Measurements from ENCODE around the gene RAC2.
"Not testable (repeated sequence)": the region's sequence is repeated elsewhere in the genome, so short reads cannot be mapped to it uniquely, and the experiment has no call there.

Gene RAC2

GRCh38 chr22:37202716-37203115 is 41.4 kb downstream of the RAC2 start:
- H2AFZ ChIP-seq (ENCODE audit: low read depth, low read length), result no peak overlapping the region
- no peaks in the 10 kb centered on the region for H3K9me3 ChIP-seq (ENCODE audit: control insufficient read depth, low read length)
- H2BK15ac ChIP-seq (ENCODE audit: low read depth, poor library complexity, severe bottlenecking), result no peak overlapping the region
- H3K18ac ChIP-seq (ENCODE audit: low read depth in 1 of 2, low read length in 2 of 2), result no peak overlapping the region
- H3K79me1 ChIP-seq (replicated peaks; ENCODE audit: low read length, poor library complexity, severe bottlenecking), result peaks cover 2% of the 10 kb centered on the region
- no peak overlapping the region for H2BK120ac ChIP-seq (ENCODE audit: low read depth, low read length)
- H4K8ac ChIP-seq (ENCODE audit: low read length), result no peak overlapping the region
- no peak overlapping the region for H4K91ac ChIP-seq (ENCODE audit: low read length)
- no peak overlapping the region for H3K4me3 ChIP-seq (ENCODE audit: insufficient read depth in 1 of 2, low read depth in 1 of 2, low read length in 2 of 2)
- 89% methylated on average over 9 of the region's 10 CpGs for WGBS
- DNase-seq, result no peak
- H3K4me1 ChIP-seq (ENCODE audit: control insufficient read depth, insufficient read depth, low read depth, low read length), result peaks cover 20% of the 10 kb centered on the region
- H2BK12ac ChIP-seq (ENCODE audit: low read length in 2 of 2), result no peak overlapping the region
- H3K27me3 ChIP-seq (ENCODE audit: control insufficient read depth in 1 of 2, insufficient read depth in 1 of 2, low read length in 2 of 2), result peaks cover 0 to 5% of the 10 kb centered on the region in 2 experiments
- no peak overlapping the region for H3K14ac ChIP-seq (ENCODE audit: low read length in 2 of 2)
- H3K27ac ChIP-seq (ENCODE audit: low read length, poor library complexity, severe bottlenecking), result no peak overlapping the region
- no peak overlapping the region for H3K9ac ChIP-seq (ENCODE audit: low read length)
- no peak overlapping the region for H2BK5ac ChIP-seq (ENCODE audit: low read depth, low read length, poor library complexity, severe bottlenecking)
- no peak overlapping the region for H3K23ac ChIP-seq (ENCODE audit: low read length in 2 of 2)
- H2AK5ac ChIP-seq (ENCODE audit: low read length, severe bottlenecking), result no peak overlapping the region
- H3K4me2 ChIP-seq (ENCODE audit: low read length, poor library complexity, severe bottlenecking), result no peak overlapping the region
- no peaks in the 10 kb centered on the region for H3K36me3 ChIP-seq (ENCODE audit: control insufficient read depth in 1 of 2, insufficient read depth in 2 of 2, low read depth in 1 of 2, low read length in 2 of 2)
- H3K4ac ChIP-seq (ENCODE audit: low read depth in 1 of 2, low read length in 2 of 2), result no peak overlapping the region

- Histone ChIP-seq H4K8ac (ENCODE audit: low read length) (no peak overlapping the region), H3K9ac (ENCODE audit: low read length) (no peak overlapping the region), H2AK5ac (ENCODE audit: low read length, severe bottlenecking) (no peak overlapping the region), H3K14ac (ENCODE audit: low read length in 2 of 2) (no peak overlapping the region), H3K27me3 (ENCODE audit: control insufficient read depth in 1 of 2, insufficient read depth in 1 of 2, low read length in 2 of 2) (no peaks in the 10 kb centered on the region), H2BK12ac (ENCODE audit: low read length in 2 of 2) (no peak overlapping the region), H3K4ac (ENCODE audit: low read depth in 1 of 2, low read length in 2 of 2) (no peak overlapping the region), H2BK120ac (ENCODE audit: low read depth, low read length) (no peak overlapping the region), H2AFZ (ENCODE audit: low read depth, low read length) (no peak overlapping the region), H3K36me3 (ENCODE audit: control insufficient read depth in 1 of 2, insufficient read depth in 2 of 2, low read depth in 1 of 2, low read length in 2 of 2) (no peaks in the 10 kb centered on the region), H2BK15ac (ENCODE audit: low read depth, poor library complexity, severe bottlenecking) (no peak overlapping the region), H3K4me3 (ENCODE audit: insufficient read depth in 1 of 2, low read depth in 1 of 2, low read length in 2 of 2) (no peak overlapping the region), H3K18ac (ENCODE audit: low read depth in 1 of 2, low read length in 2 of 2) (no peak overlapping the region), H3K27ac (ENCODE audit: low read length, poor library complexity, severe bottlenecking) (no peak overlapping the region), H3K23ac (ENCODE audit: low read length in 2 of 2) (no peak overlapping the region), H3K4me1 (ENCODE audit: control insufficient read depth, insufficient read depth, low read depth, low read length) (peaks cover 24% of the 10 kb centered on the region), H3K9me3 (ENCODE audit: control insufficient read depth, low read length) (no peaks in the 10 kb centered on the region), H3K79me1 (replicated peaks; ENCODE audit: low read length, poor library complexity, severe bottlenecking) (peaks cover 2% of the 10 kb centered on the region), H4K91ac (ENCODE audit: low read length) (no peak overlapping the region), H2BK5ac (ENCODE audit: low read depth, low read length, poor library complexity, severe bottlenecking) (no peak overlapping the region), H3K4me2 (ENCODE audit: low read length, poor library complexity, severe bottlenecking) (no peak overlapping the region)
- no peak for DNase-seq
- 73% methylated on average over 5 of the region's 5 CpGs for WGBS
These were observed 42.0 kb downstream of the RAC2 start for GRCh38 chr22:37202001-37202555.

- H2BK12ac ChIP-seq (ENCODE audit: low read length in 2 of 2); H4K91ac ChIP-seq (ENCODE audit: low read length); H3K18ac ChIP-seq (ENCODE audit: low read depth in 1 of 2, low read length in 2 of 2); H3K4me3 ChIP-seq (ENCODE audit: insufficient read depth in 1 of 2, low read depth in 1 of 2, low read length in 2 of 2); H3K79me1 ChIP-seq (replicated peaks; ENCODE audit: low read length, poor library complexity, severe bottlenecking); H3K36me3 ChIP-seq (ENCODE audit: control insufficient read depth in 1 of 2, insufficient read depth in 2 of 2, low read depth in 1 of 2, low read length in 2 of 2); H2AFZ ChIP-seq (ENCODE audit: low read depth, low read length); DNase-seq; H2BK120ac ChIP-seq (ENCODE audit: low read depth, low read length); H3K9me3 ChIP-seq (ENCODE audit: control insufficient read depth, low read length); H3K9ac ChIP-seq (ENCODE audit: low read length); H3K27me3 ChIP-seq (ENCODE audit: control insufficient read depth in 1 of 2, insufficient read depth in 1 of 2, low read length in 2 of 2); H3K27ac ChIP-seq (ENCODE audit: low read length, poor library complexity, severe bottlenecking); H3K4ac ChIP-seq (ENCODE audit: low read depth in 1 of 2, low read length in 2 of 2); H3K14ac ChIP-seq (ENCODE audit: low read length in 2 of 2); H2BK15ac ChIP-seq (ENCODE audit: low read depth, poor library complexity, severe bottlenecking); H2BK5ac ChIP-seq (ENCODE audit: low read depth, low read length, poor library complexity, severe bottlenecking); H3K4me2 ChIP-seq (ENCODE audit: low read length, poor library complexity, severe bottlenecking); H3K23ac ChIP-seq (ENCODE audit: low read length in 2 of 2); H4K8ac ChIP-seq (ENCODE audit: low read length); H2AK5ac ChIP-seq (ENCODE audit: low read length, severe bottlenecking): not testable (repeated sequence)
- H3K4me1 ChIP-seq (ENCODE audit: control insufficient read depth, insufficient read depth, low read depth, low read length), result peaks cover 30% of the 10 kb centered on the region
- 94% methylated on average over 6 of the region's 6 CpGs for WGBS
These were observed 42.6 kb downstream of the RAC2 start for GRCh38 chr22:37201443-37201820.

- Histone ChIP-seq H2BK12ac (ENCODE audit: low read length in 2 of 2) (peak overlapping the region; percentile 12 to 77), H4K8ac (ENCODE audit: low read length) (peak overlapping the region; percentile 98), H3K4me3 (ENCODE audit: insufficient read depth in 1 of 2, low read depth in 1 of 2, low read length in 2 of 2) (peak overlapping the region in 1 of 2 experiments; percentile 72), H3K23ac (ENCODE audit: low read length in 2 of 2) (no peak overlapping the region), H2AK5ac (ENCODE audit: low read length, severe bottlenecking) (no peak overlapping the region), H3K4me2 (ENCODE audit: low read length, poor library complexity, severe bottlenecking) (no peak overlapping the region), H3K27me3 (ENCODE audit: control insufficient read depth in 1 of 2, insufficient read depth in 1 of 2, low read length in 2 of 2) (no peaks in the 10 kb centered on the region), H3K79me1 (replicated peaks; ENCODE audit: low read length, poor library complexity, severe bottlenecking) (peaks cover 2% of the 10 kb centered on the region), H3K14ac (ENCODE audit: low read length in 2 of 2) (no peak overlapping the region), H4K91ac (ENCODE audit: low read length) (peak overlapping the region; percentile 20), H3K4ac (ENCODE audit: low read depth in 1 of 2, low read length in 2 of 2) (peak overlapping the region in 1 of 2 experiments; percentile 21), H3K9ac (ENCODE audit: low read length) (peak overlapping the region; percentile 86), H3K36me3 (ENCODE audit: control insufficient read depth in 1 of 2, insufficient read depth in 2 of 2, low read depth in 1 of 2, low read length in 2 of 2) (no peaks in the 10 kb centered on the region), H2BK15ac (ENCODE audit: low read depth, poor library complexity, severe bottlenecking) (peak overlapping the region; percentile 8), H3K9me3 (ENCODE audit: control insufficient read depth, low read length) (no peaks in the 10 kb centered on the region), H2BK5ac (ENCODE audit: low read depth, low read length, poor library complexity, severe bottlenecking) (no peak overlapping the region), H3K4me1 (ENCODE audit: control insufficient read depth, insufficient read depth, low read depth, low read length) (peaks cover 30% of the 10 kb centered on the region), H3K27ac (ENCODE audit: low read length, poor library complexity, severe bottlenecking) (no peak overlapping the region), H2AFZ (ENCODE audit: low read depth, low read length) (peak overlapping the region; percentile 3), H2BK120ac (ENCODE audit: low read depth, low read length) (peak overlapping the region; percentile 9), H3K18ac (ENCODE audit: low read depth in 1 of 2, low read length in 2 of 2) (peak overlapping the region in 1 of 2 experiments; percentile 49)
- no peak for DNase-seq
- WGBS, result 24% methylated on average over 12 of the region's 12 CpGs
These were observed 44.3 kb downstream of the RAC2 start for GRCh38 chr22:37199760-37200108.
